Osteoblast (primary cell): ENCODE results near the gene FLG2. TPM values are rescaled to one million over a fixed set of nuclear protein-coding genes. Genes with fewer than 3 reads are reported as not detected.
"Not testable (repeated sequence)": the region's sequence is repeated elsewhere in the genome, so short reads cannot be mapped to it uniquely, and the experiment has no call there.

ENCODE experiments used
- DNase-seq: peaks from one replicate; pipeline ENCODE4 v3.0.0; 2011; ENCODE audit warnings: low spot score, mixed read lengths; ENCODE audit not compliant: insufficient read length; ENCODE audit errors: missing footprints
- H2AFZ ChIP-seq: 2 replicates; pipeline ENCODE4 v1.6.0; 2011; ENCODE audit warnings: mild to moderate bottlenecking, low read length
- H3K27ac ChIP-seq: 2 replicates; pipeline ENCODE4 v1.5.1; 2011; ENCODE audit warnings: mild to moderate bottlenecking, low read depth, low read length, moderate library complexity
- H3K27me3 ChIP-seq: 2 replicates; pipeline ENCODE4 v1.6.0; 2012; ENCODE audit warnings: mild to moderate bottlenecking, control low read depth, inconsistent platforms, low read length, moderate library complexity; ENCODE audit not compliant: insufficient read depth
- H3K36me3 ChIP-seq: 2 replicates; pipeline ENCODE4 v1.5.1; 2011; ENCODE audit warnings: mild to moderate bottlenecking, low read length, control low read depth, moderate library complexity; ENCODE audit not compliant: insufficient read depth
- H3K4me1 ChIP-seq: 2 replicates; pipeline ENCODE4 v1.5.1; 2011; ENCODE audit warnings: mild to moderate bottlenecking, low read length, control low read depth, moderate library complexity; ENCODE audit not compliant: insufficient read depth
- H3K4me2 ChIP-seq: 2 replicates; pipeline ENCODE4 v1.6.0; 2011; ENCODE audit warnings: mild to moderate bottlenecking, low read length; ENCODE audit not compliant: insufficient read depth
- H3K4me3 ChIP-seq: fragments of 200-600 bp; sonication (generic); 3 replicates; pipeline ENCODE4 v1.5.1; 2012; ENCODE audit warnings: mild to moderate bottlenecking, low read length, inconsistent platforms; ENCODE audit not compliant: insufficient read depth
- H3K79me2 ChIP-seq: 2 replicates; pipeline ENCODE4 v1.6.0; 2012; ENCODE audit warnings: mild to moderate bottlenecking, low read length, control low read depth, inconsistent platforms; ENCODE audit not compliant: insufficient read depth
- H3K9me3 ChIP-seq: 2 replicates; pipeline ENCODE4 v1.5.1; 2011; ENCODE audit warnings: low read depth, low read length, control low read depth
- H4K20me1 ChIP-seq: 2 replicates; pipeline ENCODE4 v1.6.0; 2012; ENCODE audit warnings: mild to moderate bottlenecking, low read length, control low read depth; ENCODE audit not compliant: insufficient read depth
- total RNA-seq: library from RNA; depleted of rRNA; stranded (reverse); fragments of >200 nt; gene quantifications from 2 replicates; pipeline ENCODE4 v1.2.3, GENCODE V29; 2012
- TF ChIP-seq, protein P1 (sequence below): IDR thresholded peaks from 2 replicates; pipeline ENCODE4 v1.5.1; 2011; ENCODE audit warnings: mild to moderate bottlenecking, low read depth, low read length, moderate library complexity; ENCODE audit errors: extremely low read depth

Gene FLG2
- total RNA-seq, 1 donor, result not detected

DNA sequence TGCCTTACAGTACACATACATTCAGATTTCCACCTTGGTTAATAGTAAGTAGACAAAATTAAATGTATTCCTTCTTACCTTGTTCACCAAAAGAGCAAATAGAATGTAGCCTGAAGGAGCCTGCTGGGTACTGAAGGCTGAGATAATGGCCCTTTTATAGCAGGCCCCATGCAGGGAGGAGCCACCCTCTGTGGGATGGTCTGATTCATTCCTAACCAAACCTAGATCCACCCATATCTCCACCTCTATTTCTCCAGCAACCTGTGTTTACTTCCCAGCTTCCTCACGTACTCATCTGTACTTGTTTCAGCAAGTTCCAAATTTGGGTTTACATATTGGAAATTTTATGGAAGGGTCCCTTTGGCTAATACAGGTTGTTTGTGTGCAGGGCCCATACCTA lies 34.7 kb downstream of the FLG2 start, which contains the start of gene FLG:
Gene FLG (minus strand): TSS at position 129 of the 400 bp plus-strand sequence. CDS start 9,783 bp downstream, outside the sequence.
- Histone ChIP-seq H3K79me2 (no peaks in the 10 kb centered on the region), H3K4me3 (no peak within 1 kb of the TSS), H3K36me3 (no peaks in the 10 kb centered on the region), H4K20me1 (no peaks in the 10 kb centered on the region), H3K27me3 (no peaks in the 10 kb centered on the region), H3K4me2 (no peak within 1 kb of the TSS), H3K27ac (no peak within 1 kb of the TSS), H3K4me1 (peaks cover 4% of the 10 kb centered on the region), H2AFZ (no peak within 1 kb of the TSS), H3K9me3 (no peaks in the 10 kb centered on the region)
- TF ChIP-seq, protein P1, sequence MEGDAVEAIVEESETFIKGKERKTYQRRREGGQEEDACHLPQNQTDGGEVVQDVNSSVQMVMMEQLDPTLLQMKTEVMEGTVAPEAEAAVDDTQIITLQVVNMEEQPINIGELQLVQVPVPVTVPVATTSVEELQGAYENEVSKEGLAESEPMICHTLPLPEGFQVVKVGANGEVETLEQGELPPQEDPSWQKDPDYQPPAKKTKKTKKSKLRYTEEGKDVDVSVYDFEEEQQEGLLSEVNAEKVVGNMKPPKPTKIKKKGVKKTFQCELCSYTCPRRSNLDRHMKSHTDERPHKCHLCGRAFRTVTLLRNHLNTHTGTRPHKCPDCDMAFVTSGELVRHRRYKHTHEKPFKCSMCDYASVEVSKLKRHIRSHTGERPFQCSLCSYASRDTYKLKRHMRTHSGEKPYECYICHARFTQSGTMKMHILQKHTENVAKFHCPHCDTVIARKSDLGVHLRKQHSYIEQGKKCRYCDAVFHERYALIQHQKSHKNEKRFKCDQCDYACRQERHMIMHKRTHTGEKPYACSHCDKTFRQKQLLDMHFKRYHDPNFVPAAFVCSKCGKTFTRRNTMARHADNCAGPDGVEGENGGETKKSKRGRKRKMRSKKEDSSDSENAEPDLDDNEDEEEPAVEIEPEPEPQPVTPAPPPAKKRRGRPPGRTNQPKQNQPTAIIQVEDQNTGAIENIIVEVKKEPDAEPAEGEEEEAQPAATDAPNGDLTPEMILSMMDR, result no peak
- DNase-seq, result no peak

DNA sequence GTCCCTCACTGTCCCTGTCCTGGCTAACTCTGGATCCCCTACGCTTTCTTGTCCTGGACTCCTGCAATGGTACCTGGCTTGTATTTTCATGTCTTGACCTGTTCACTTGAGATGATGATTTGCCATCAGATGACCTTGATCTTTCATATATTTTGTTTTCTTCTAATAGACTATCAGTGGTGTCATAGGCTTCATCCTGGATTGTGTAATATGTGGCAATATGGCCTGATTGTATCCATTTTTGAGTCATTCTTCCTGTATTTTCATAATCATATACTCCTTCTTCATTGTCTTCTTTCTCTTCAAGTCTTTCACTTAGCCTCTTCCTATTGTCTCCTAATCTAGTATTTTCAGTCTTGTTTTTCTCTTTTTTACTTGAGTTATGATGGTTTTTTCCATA lies 45.8 kb downstream of the FLG2 start:
- H3K79me2 ChIP-seq, result no peaks in the 10 kb centered on the region
- H3K27ac ChIP-seq, result no peak overlapping the region
- H3K4me3 ChIP-seq, result no peak overlapping the region
- H3K9me3 ChIP-seq, result no peaks in the 10 kb centered on the region
- no peaks in the 10 kb centered on the region for H3K36me3 ChIP-seq
- H3K4me1 ChIP-seq, result no peaks in the 10 kb centered on the region
- no peak overlapping the region for H3K4me2 ChIP-seq
- DNase-seq, result no peak
- H4K20me1 ChIP-seq, result no peaks in the 10 kb centered on the region
- TF ChIP-seq, protein P1, result no peak
- H2AFZ ChIP-seq, result no peak overlapping the region
- H3K27me3 ChIP-seq, result no peaks in the 10 kb centered on the region

- TF ChIP-seq, protein P1, result no peak
- Histone ChIP-seq H3K9me3 (no peaks in the 10 kb centered on the region), H3K27ac (no peak overlapping the region), H4K20me1 (no peaks in the 10 kb centered on the region), H2AFZ (no peak overlapping the region), H3K79me2 (no peaks in the 10 kb centered on the region), H3K4me3 (no peak overlapping the region), H3K4me2 (no peak overlapping the region), H3K27me3 (no peaks in the 10 kb centered on the region), H3K36me3 (no peaks in the 10 kb centered on the region), H3K4me1 (no peaks in the 10 kb centered on the region)
- DNase-seq, result peak; percentile 26
Measured at GRCh38 chr1:152313319-152313801, 46.4 kb downstream of the FLG2 start.

DNA sequence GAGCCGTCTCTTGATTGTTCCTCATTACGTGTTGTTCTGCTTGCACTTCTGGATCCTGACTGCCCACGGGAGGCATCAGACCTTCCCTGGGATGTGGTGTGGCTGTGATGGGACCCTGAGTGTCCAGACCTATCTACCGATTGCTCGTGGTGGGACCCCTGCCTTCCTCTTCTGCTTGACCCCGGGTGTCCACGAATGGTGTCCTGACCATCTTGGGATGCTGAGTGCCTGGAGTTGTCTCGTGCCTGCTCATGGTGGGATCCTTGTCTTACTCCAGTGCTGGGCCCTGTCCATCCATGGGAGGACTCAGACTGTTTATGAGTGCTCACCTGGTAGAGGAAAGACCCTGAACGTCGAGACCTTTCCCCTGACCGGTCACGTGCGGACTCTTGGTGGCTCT lies 47.6 kb downstream of the FLG2 start:
- H3K4me2 ChIP-seq, H3K36me3 ChIP-seq, H3K9me3 ChIP-seq, H3K27ac ChIP-seq, H3K4me3 ChIP-seq, H3K27me3 ChIP-seq, H3K4me1 ChIP-seq, H3K79me2 ChIP-seq, H2AFZ ChIP-seq, DNase-seq, H4K20me1 ChIP-seq: not testable (repeated sequence)
